Hepatocyte (in vitro differentiated cells): ENCODE data around the gene CCDC144A.
"Not testable (repeated sequence)": the region's sequence is repeated elsewhere in the genome, so short reads cannot be mapped to it uniquely, and the experiment has no call there.

ENCODE experiments used
- CTCF ChIP-seq: fragments of 200-600 bp; sonication (generic); IDR thresholded peaks from 2 replicates; pipeline ENCODE4 v1.5.1; 2016; ENCODE audit warnings: antibody characterized with exemption, mild to moderate bottlenecking; ENCODE audit not compliant: poor library complexity
- EZH2 ChIP-seq: fragments of 200-600 bp; sonication (generic); IDR thresholded peaks from 2 replicates; pipeline ENCODE4 v1.6.1; 2016; ENCODE audit warnings: antibody characterized with exemption, mild to moderate bottlenecking, borderline replicate concordance
- EZH2phosphoT487 ChIP-seq: fragments of 200-600 bp; sonication (generic); IDR thresholded peaks from one replicate; pipeline ENCODE4 v1.6.1; 2018; ENCODE audit warnings: antibody characterized with exemption, mild to moderate bottlenecking, low read depth, moderate library complexity; ENCODE audit not compliant: unreplicated experiment, severe bottlenecking

GRCh38 chr17:16812126-16812525 lies 122.1 kb downstream of the CCDC144A start:
- not testable (repeated sequence) for TF ChIP-seq CTCF, EZH2, EZH2phosphoT487
